ENCODE measurements around the gene NOS1AP. TPM values are rescaled to one million over a fixed set of nuclear protein-coding genes. Genes with fewer than 3 reads are reported as not detected.

Gene NOS1AP
- total RNA-seq, 2 donors from 2014 or later: 11.3 to 14.4 TPM

DNA sequence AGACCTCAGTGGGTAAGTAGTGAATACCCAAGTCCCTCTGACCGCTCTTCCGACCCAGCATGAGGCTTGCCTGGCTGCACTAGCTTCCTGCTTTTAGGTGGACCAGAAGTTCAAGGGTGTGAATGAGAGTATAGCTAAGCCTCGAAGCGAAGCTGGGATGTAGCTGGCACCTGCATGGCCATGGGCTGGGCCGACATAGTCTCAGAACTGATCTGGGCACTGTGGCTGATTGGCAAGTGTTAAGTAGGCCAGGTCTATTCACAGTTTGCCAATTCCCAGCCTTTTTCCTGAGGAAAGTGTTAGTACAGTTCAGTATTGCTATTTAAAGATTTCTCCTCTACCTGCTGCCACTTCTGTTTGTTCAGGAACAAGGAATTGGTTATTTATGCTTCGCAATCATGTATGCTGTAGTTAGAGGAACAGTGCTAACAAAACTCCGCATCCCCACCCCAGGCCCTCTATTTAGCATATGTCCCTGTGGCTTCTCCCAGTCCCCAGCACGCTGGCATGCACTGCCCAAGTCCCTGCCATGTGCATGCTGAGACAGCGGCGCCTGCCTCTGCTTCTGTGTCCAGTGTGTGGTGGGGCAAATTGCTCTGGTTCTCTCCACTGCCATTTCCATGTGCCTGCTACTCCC, 290.9 kb downstream of the NOS1AP start:
- peak in 1 of 2 donors; percentile 46 for DNase-seq
- intact Hi-C loops (cut with DNase I, micrococcal nuclease): no loop called here
- peak; percentile 76 for ATAC-seq

DNA sequence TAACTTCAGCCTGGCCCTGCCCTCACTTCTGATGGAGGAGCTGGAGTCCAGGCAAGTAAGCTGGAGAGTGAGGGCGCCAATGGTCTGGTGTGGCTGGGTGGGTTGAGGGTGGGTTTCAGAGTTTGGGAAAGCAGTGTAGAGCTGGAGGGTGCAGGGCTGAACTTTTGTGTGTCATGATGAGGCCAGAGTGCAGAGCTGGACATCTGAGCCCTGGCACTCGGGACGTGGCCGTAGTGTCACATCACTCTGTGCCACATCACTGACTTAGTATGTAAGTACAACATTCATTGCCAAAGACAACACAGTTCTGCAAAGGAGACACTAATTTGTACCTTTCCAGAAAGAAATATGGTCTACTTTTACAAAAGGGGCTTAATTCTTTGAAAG, 291.4 kb downstream of the NOS1AP start:
- no peak for DNase-seq
- intact Hi-C loops (cut with DNase I, micrococcal nuclease): no loop called here
- no peak for ATAC-seq

- intact Hi-C loops (cut with DNase I, micrococcal nuclease): no loop called here
- no peak for DNase-seq
- no peak for ATAC-seq
Observed at GRCh38 chr1:162361349-162361748, 291.9 kb downstream of the NOS1AP start.

- ATAC-seq (no peak), DNase-seq (no peak)
- intact Hi-C loops (cut with DNase I, micrococcal nuclease): no loop called here
Observed at GRCh38 chr1:162363823-162364222, 294.3 kb downstream of the NOS1AP start.

- intact Hi-C loops (cut with DNase I, micrococcal nuclease): no loop called here
- ATAC-seq: no peak
- no peak for DNase-seq
Observed at GRCh38 chr1:162364498-162364897, 295.0 kb downstream of the NOS1AP start.

DNA sequence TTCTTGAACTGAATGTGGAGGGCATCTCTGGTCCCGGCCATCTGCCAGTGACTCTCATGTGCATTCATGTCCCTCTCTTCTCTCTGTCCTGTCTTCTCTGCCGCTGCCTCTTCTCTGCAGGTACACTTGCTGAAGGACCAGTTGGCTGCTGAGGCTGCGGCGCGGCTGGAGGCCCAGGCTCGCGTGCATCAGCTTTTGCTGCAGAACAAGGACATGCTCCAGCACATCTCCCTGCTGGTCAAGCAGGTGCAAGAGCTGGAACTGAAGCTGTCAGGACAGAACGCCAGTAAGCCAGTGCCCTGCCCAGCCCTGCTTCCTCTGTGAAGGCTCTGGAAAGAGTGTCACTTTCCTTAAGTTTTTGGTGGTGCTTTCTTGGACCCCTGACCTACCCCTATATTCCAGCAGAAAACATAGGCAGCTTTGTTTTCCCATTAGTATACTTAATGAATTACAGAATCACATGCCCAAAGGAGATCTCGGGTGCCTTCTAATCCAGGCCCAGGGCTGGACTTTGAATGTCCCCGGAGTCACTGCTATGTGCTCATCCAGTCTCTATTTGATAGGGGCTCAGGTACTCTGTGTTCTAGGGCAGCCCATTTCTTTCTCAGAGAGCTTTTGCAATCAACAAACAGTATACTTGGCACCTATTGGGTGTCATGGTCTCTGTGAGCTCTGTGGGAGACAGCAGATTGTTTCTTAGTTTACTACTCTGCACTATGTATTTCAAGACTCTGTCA, 296.0 kb downstream of the NOS1AP start:
- DNase-seq: no peak
- intact Hi-C loops (cut with DNase I, micrococcal nuclease): no loop called here
- ATAC-seq: no peak

DNA sequence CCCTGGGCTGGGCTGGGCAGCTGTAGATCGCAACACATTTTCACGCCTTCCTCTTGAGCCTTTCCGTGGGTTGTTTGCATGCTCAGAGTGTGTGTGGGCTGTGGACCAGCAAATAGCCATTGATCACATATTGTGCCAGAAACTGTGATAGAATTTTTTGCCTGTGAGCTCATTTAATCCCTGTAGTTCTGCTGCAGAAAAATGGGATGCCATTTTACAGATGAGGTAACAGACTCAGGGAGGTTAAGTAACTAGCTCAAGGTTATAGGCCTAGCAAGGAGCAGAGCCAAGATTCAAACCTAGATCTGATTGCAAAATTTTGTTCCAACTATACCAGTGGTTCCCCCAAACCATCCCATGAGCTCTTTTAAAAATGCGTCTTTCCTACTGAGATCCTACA, 296.7 kb downstream of the NOS1AP start:
- no peak for DNase-seq
- ATAC-seq: no peak

DNA sequence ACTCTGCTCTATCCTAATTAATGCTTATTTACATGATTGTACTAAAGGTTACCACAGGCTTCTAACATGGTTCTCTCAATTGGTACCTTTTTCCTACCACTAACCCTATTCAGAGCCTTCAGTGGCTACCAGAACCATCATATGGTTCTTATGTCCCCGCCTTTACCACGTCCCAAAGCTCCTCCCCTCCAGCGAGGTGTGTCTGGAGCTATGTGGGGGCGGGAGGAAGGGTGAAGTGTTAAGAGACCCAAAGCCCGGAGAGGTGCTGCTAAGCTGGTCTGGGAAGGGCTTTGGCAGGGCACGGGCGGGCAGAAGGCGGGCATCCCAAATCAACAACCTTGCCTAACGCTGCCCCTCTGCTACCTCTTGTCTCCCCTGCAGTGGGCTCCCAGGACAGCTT, 297.2 kb downstream of the NOS1AP start:
- DNase-seq (no peak), ATAC-seq (no peak)
- intact Hi-C loops (cut with DNase I, micrococcal nuclease): no loop called here

More for the DNA sequence above, 296.7 kb downstream of the NOS1AP start:
- intact Hi-C loops (cut with DNase I, micrococcal nuclease): no loop called here

DNA sequence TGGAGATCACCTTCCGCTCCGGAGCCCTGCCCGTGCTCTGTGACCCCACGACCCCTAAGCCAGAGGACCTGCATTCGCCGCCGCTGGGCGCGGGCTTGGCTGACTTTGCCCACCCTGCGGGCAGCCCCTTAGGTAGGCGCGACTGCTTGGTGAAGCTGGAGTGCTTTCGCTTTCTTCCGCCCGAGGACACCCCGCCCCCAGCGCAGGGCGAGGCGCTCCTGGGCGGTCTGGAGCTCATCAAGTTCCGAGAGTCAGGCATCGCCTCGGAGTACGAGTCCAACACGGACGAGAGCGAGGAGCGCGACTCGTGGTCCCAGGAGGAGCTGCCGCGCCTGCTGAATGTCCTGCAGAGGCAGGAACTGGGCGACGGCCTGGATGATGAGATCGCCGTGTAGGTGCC, 297.6 kb downstream of the NOS1AP start:
- DNase-seq: no peak

GRCh38 chr1:162367772-162368171, 298.3 kb downstream of the NOS1AP start:
- ATAC-seq (no peak), DNase-seq (no peak)
- intact Hi-C loops (cut with DNase I, micrococcal nuclease): no loop called here

More for the DNA sequence above, 297.6 kb downstream of the NOS1AP start:
- ATAC-seq: no peak
- intact Hi-C loops (cut with DNase I, micrococcal nuclease): no loop called here

GRCh38 chr1:162368451-162368850, 299.0 kb downstream of the NOS1AP start:
- DNase-seq: peak; percentile 70 to 79
- intact Hi-C loops (cut with DNase I, micrococcal nuclease): no loop called here
- peak; percentile 84 for ATAC-seq

GRCh38 chr1:162369571-162369970, 300.1 kb downstream of the NOS1AP start:
- ATAC-seq: no peak
- DNase-seq: no peak
- intact Hi-C loops (cut with DNase I, micrococcal nuclease): no loop called here

DNA sequence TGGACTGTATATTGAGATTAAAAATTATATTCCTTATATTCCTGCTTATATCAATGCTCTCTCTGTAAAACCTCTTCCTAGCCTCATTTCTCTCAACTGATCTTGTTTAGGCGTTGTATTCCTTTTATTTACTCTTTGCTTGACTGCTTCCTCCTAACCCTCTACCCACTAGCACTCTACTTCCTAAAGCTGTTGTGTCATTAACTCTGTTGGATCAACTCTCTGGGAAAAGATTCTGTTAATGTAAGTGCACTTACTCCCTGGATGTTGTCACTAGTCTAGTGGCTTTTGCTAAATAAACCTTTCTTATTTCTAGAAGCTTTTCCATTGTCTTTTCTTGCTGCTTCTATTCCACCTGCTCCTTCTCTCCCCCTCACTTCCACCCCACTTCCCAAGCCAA, 300.7 kb downstream of the NOS1AP start:
- intact Hi-C loops (cut with DNase I, micrococcal nuclease): no loop called here
- ATAC-seq (peak; percentile 50), DNase-seq (no peak)

DNA sequence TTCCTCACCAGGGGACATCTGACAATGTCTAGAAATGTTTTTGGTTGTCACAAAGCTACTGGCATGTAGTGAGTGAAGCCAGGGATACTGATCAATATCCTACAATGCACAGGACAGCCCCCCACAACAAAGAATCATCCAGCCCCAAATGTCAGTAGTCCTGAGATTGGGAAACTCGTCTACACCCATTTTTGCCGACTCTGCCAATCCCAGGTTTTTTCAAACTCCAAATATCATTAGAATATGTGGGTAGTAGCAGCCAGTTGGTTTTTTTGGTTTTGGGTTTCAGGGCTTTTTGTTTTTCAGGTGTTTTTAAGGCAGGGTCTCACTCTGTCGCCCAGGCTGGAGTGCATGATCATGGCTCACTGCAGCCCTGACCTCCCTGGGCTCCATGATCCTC, 301.2 kb downstream of the NOS1AP start:
- intact Hi-C loops (cut with DNase I, micrococcal nuclease): no loop called here
- no peak for ATAC-seq
- DNase-seq: no peak

GRCh38 chr1:162371611-162372010, 302.1 kb downstream of the NOS1AP start:
- intact Hi-C loops (cut with DNase I, micrococcal nuclease): no loop called here
- no peak for DNase-seq
- no peak for ATAC-seq

GRCh38 chr1:162372159-162373071, 302.9 kb downstream of the NOS1AP start:
- DNase-seq (peak; percentile 55 to 74), ATAC-seq (peak; percentile 53)
- intact Hi-C loops (cut with DNase I, micrococcal nuclease): no loop called here

DNA sequence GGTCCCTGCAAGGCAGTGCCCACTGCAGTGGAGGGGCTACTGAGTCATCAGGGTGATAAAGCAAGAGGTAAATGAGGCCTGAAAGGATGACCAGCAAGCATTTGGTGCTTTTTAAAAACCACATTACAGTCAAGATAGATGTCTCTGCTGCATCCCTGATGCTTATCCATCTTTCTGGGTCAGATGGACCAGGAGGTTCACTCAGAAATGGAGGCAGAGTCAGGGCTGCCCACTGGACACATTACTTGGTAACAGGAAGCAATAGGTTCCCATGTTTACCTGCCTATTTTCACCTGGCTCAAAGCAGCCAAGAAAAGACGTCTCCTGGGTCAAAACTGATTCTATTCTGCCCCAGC, 303.6 kb downstream of the NOS1AP start:
- no peak for DNase-seq
- intact Hi-C loops (cut with DNase I, micrococcal nuclease): no loop called here
- no peak for ATAC-seq

DNA sequence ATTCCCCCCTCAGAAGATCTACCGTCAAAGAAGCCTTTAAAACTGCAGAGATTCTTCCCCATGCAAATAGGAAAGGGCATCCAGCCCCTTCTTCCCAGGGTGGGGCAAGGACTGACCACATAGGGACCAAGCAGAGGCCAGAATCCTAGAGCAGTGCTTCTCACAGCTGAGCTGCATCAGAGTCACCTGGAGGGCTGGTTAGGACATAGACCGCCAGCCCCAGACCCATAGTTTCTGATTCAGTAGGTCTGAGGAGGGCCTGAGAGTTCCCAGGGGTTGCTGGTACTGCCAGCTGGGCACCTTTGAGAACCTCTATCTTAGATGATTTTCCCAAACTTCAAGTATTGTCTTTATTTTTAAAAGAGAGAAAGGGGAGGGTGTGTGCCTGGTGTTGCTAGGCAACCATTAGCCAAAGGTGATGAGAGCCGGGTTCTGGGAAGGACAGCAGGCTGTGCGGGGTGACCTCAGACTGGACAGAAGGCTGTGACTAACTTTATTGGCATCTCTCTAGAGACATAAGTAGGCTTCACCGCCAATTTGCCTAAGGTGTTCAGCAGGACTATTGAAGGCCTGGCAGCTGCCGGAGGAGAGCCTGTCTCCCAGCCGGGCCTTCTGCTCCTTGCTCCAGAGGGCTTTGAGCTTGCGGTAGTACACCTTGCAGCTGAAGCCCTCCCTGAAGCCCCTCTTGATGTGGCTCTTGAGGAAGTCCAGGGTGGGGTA, 304.2 kb downstream of the NOS1AP start:
- peak; percentile 8 for ATAC-seq
- intact Hi-C loops (cut with DNase I, micrococcal nuclease): no loop called here

DNA sequence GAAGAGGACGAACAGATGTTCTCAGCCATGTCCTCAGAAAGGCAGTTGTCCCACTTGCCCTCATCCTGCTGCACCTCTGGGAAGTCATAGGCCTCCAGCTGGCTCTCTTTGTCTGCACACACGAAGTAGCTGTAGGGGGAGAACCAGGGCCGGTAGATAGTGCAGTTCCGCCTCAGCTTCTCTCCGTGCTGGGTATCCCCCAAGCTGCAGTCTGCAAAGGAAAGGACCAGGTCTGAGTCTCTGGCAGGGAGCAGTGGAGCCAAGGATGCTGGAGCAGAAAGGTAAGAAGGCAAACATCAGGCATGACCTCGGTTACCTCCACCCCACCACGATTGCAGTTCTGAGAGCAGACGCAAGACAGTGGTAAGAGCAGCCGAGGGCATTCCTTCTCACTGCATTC, 304.9 kb downstream of the NOS1AP start:
- DNase-seq: no peak
- intact Hi-C loops (cut with DNase I, micrococcal nuclease): no loop called here

More for the DNA sequence above, 304.2 kb downstream of the NOS1AP start:
- DNase-seq: no peak

More for the DNA sequence above, 304.9 kb downstream of the NOS1AP start:
- ATAC-seq: no peak

All from left colon (tissue), 2 donors.